GM18498 (cell line): ENCODE results near the gene RXRG.

ENCODE experiments used
- ATAC-seq: cut with Tn5 transposase; IDR thresholded peaks from one replicate; pipeline ENCODE4 v1.9.1; 2021; ENCODE audit warnings: mild to moderate bottlenecking, moderate library complexity; ENCODE audit not compliant: unreplicated experiment

RXRG gene

GRCh38 chr1:165411396-165411795 lies 33.5 kb downstream of the RXRG start:
- no peak for ATAC-seq

- ATAC-seq: no peak
These were observed 35.1 kb downstream of the RXRG start for GRCh38 chr1:165409657-165410358.

- no peak for ATAC-seq
These were observed 36.4 kb downstream of the RXRG start for GRCh38 chr1:165408518-165408917.

GRCh38 chr1:165407398-165407797 lies 37.5 kb downstream of the RXRG start:
- no peak for ATAC-seq

- ATAC-seq: peak; percentile 82
These were observed 41.0 kb downstream of the RXRG start for GRCh38 chr1:165403835-165404482.

GRCh38 chr1:165402517-165403111 lies 42.3 kb downstream of the RXRG start:
- ATAC-seq: no peak

- no peak for ATAC-seq
These were observed 47.0 kb downstream of the RXRG start for GRCh38 chr1:165397944-165398343.

- no peak for ATAC-seq
These were observed 49.0 kb downstream of the RXRG start for GRCh38 chr1:165395901-165396300.

GRCh38 chr1:165395478-165395877 lies 49.4 kb downstream of the RXRG start:
- peak; percentile 59 for ATAC-seq

- ATAC-seq: peak; percentile 97
These were observed 52.0 kb downstream of the RXRG start for GRCh38 chr1:165392634-165393571.

- no peak for ATAC-seq
These were observed 55.3 kb downstream of the RXRG start for GRCh38 chr1:165389609-165390008.

- no peak for ATAC-seq
These were observed 57.0 kb downstream of the RXRG start for GRCh38 chr1:165387961-165388360.

GRCh38 chr1:165387505-165387904 lies 57.4 kb downstream of the RXRG start:
- no peak for ATAC-seq

GRCh38 chr1:165383599-165384405 lies 61.1 kb downstream of the RXRG start:
- ATAC-seq: no peak

- ATAC-seq: no peak
These were observed 61.9 kb downstream of the RXRG start for GRCh38 chr1:165383067-165383466.

GRCh38 chr1:165381745-165382505 lies 63.0 kb downstream of the RXRG start:
- no peak for ATAC-seq

- no peak for ATAC-seq
These were observed 68.1 kb downstream of the RXRG start for GRCh38 chr1:165376811-165377311.

- ATAC-seq: peak; percentile 54
These were observed 68.7 kb downstream of the RXRG start for GRCh38 chr1:165376041-165376810.

- ATAC-seq: no peak
These were observed 69.3 kb downstream of the RXRG start for GRCh38 chr1:165375623-165376022.
